ENCODE measurements around the gene SLF2. TPM values are rescaled to one million over a fixed set of nuclear protein-coding genes. Genes with fewer than 3 reads are reported as not detected.

SLF2 gene
- total RNA-seq, 1 experiment from 2014 or later: 43.0 TPM

GRCh38 chr10:100886521-100886920, 26.2 kb upstream of the SLF2 start (continued):
- TF ChIP-seq CBX3 (IDR thresholded peaks at IDR 0.05; ENCODE audit: low read depth) (no peak), ZFX (IDR thresholded peaks at IDR 0.05) (no peak)

GRCh38 chr10:100886963-100887362, 25.8 kb upstream of the SLF2 start:
- intact Hi-C loops (cut with micrococcal nuclease): no loop called here
- no peaks in the 10 kb centered on the region for H3K27me3 ChIP-seq (ENCODE audit: insufficient read depth, low read length)
- ChIA-PET POLR2A (no interaction called here), RAD21 (ENCODE audit: low non-redundant PET in 1 of 2, low total read pairs in 2 of 2, uncharacterized antibody in 2 of 2, unreplicated experiment in 2 of 2) (no interaction called here), CTCF (interaction anchor here (1.1 to 3.2 kb wide), 2 partner anchors 8 to 15 kb away, joined by 3 to 49 read pairs; no protein-coding TSS in a partner anchor)
- no peak for TF ChIP-seq EZH2 (IDR thresholded peaks at IDR 0.05)
- TF ChIP-seq REST (IDR thresholded peaks at IDR 0.05; ENCODE audit: low read depth): no peak
- no peak for TF ChIP-seq RAD21 (IDR thresholded peaks at IDR 0.05; ENCODE audit: low read depth)
- TF ChIP-seq SIN3A (IDR thresholded peaks at IDR 0.05; ENCODE audit: low read depth): no peak
- TF ChIP-seq CTCF (IDR thresholded peaks at IDR 0.05 in 2 of 3, conservative IDR thresholded peaks at IDR 0.05 in 1 of 3; ENCODE audit: borderline replicate concordance in 1 of 3, insufficient read depth in 1 of 3, low read depth in 2 of 3, low read length in 2 of 3): no peak
- no peak for TF ChIP-seq ZBTB33 (IDR thresholded peaks at IDR 0.05; ENCODE audit: extremely low read depth, insufficient replicate concordance, low read length)
- TF ChIP-seq CEBPB (IDR thresholded peaks at IDR 0.05; ENCODE audit: low read depth): no peak
- no peak for TF ChIP-seq YY1 (IDR thresholded peaks at IDR 0.05; ENCODE audit: extremely low read depth, insufficient replicate concordance, low read depth, low read length)
- TF ChIP-seq EGR1 (IDR thresholded peaks at IDR 0.05; ENCODE audit: low read depth): no peak
- no peaks in the 10 kb centered on the region for H3K79me2 ChIP-seq (ENCODE audit: insufficient read depth, low read length)
- H4K20me1 ChIP-seq (ENCODE audit: insufficient read depth): no peaks in the 10 kb centered on the region
- H3K9me3 ChIP-seq (ENCODE audit: control insufficient read depth in 1 of 2, insufficient read depth in 1 of 2, low read depth in 1 of 2, low read length in 2 of 2): no peaks in the 10 kb centered on the region
- no peak overlapping the region for H2AFZ ChIP-seq (ENCODE audit: low read depth, low read length, poor library complexity, severe bottlenecking)
- H3K4me1 ChIP-seq (ENCODE audit: control insufficient read depth in 1 of 2, insufficient read depth in 2 of 2, low read length in 2 of 2): peaks cover 23 to 32% of the 10 kb centered on the region in 2 experiments
- no peaks in the 10 kb centered on the region for H3K36me3 ChIP-seq (ENCODE audit: control insufficient read depth in 1 of 2, insufficient read depth in 2 of 2, low read length in 2 of 2)
- H3K4me3 ChIP-seq (replicated peaks in 1 of 2; ENCODE audit: low read depth in 1 of 2, low read length in 2 of 2): no peak overlapping the region
- H3K27ac ChIP-seq (ENCODE audit: low read depth, low read length): no peak overlapping the region
- H3K9ac ChIP-seq (ENCODE audit: low read length): no peak overlapping the region
- H3K9me2 ChIP-seq (ENCODE audit: insufficient read depth): no peaks in the 10 kb centered on the region
- no peak for DNase-seq (ENCODE audit: low read depth, low spot score)
- H3K4me2 ChIP-seq (ENCODE audit: low read length): no peak overlapping the region
- no TSS peak for BruUV-seq (replicated peaks)
- ATAC-seq: no peak

Measured in HCT116 (cell line).